ENCODE measurements around the gene CHMP6. TPM values are rescaled to one million over a fixed set of nuclear protein-coding genes. Genes with fewer than 3 reads are reported as not detected.
"Not testable (repeated sequence)": the region's sequence is repeated elsewhere in the genome, so short reads cannot be mapped to it uniquely, and the experiment has no call there.

Gene CHMP6
- total RNA-seq, 1 experiment from 2014 or later = 9.7 TPM

GRCh38 chr17:81029859-81030258 lies 38.2 kb downstream of the CHMP6 start:
- no peak for DNase-seq (ENCODE audit: low spot score)

GRCh38 chr17:81030312-81030711 lies 38.7 kb downstream of the CHMP6 start:
- not testable (repeated sequence) for DNase-seq (ENCODE audit: low spot score)

- DNase-seq (ENCODE audit: low spot score) = peak; percentile 87
Measured at GRCh38 chr17:81030741-81031565, 39.3 kb downstream of the CHMP6 start.

GRCh38 chr17:81031566-81032550 lies 40.2 kb downstream of the CHMP6 start:
- peak; percentile 62 for DNase-seq (ENCODE audit: low spot score)

DNA sequence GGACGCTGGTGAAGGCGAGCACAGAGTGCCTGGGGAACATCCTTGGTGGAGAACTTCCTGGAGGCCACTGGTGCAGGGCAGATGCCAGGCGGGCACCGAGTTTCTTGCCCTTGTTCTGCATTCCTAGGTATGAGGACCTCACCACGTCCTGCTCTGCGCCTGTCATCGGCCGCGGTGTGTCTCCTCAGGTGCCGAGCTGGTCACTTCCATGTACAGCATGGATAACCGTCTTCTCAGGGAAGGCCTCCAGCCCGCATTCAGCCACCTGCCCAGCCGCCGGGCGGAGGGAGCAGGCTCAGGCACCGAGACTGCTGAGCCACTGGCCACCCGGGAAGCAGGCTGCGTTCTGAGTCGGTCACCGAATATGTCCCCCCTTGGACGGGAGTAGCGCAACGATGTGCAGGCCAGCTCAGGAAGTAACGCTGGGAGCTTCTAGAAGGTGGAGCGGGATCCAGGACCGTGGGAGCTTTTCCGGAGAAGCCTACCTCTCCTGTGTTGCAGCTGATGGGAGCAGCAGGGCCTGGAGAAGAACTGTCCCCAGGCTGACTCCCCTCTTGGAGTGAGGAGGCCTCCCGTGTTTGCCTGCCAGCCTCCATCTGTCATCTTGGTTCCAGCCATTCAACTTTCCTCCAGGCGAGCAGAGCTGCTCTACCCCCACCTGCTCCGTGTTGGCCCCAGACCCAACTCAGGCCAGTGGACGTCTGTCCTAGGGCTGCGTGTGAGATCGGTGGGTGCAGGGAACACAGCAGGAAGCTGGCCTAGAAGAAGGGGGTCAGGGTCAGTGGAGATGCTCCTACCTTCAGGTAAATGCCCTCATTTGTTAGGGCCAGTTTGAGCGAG lies 41.2 kb downstream of the CHMP6 start:
- DNase-seq (ENCODE audit: low spot score) = no peak

- peak; percentile 31 for DNase-seq (ENCODE audit: low spot score)
Measured at GRCh38 chr17:81033535-81034167, 42.0 kb downstream of the CHMP6 start.

DNA sequence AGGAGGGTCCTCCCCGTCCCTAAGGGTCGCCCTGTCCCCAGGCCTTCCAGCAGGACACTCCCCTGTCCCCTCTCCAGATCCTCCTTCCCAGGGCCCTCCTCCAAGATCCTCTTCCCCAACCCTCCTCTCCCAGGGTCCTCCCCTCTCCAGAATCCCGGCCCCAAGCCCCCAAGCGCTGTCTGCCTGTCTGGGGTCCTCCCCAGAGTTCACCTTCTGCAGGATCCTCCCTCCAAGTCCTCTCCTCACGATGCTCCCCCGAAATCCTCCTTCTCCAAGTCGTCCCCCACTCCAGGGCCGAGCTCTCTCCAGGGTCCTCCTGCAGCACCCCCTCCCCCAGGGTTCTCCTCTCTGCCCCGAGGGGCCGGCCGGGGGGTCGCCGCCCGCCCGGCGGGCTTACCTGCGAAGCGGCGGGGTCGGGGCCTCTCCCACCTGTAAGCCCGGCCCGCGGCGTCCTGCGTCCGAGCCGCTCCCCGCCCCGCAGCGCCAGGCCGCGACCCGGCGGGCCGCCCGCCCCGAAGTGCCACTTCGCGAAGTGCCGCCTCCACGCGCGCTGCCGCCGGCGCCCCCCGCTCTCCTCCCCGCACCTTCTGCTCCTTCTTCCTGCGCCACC lies 42.6 kb downstream of the CHMP6 start:
- DNase-seq (ENCODE audit: low spot score) = peak; percentile 34

DNA sequence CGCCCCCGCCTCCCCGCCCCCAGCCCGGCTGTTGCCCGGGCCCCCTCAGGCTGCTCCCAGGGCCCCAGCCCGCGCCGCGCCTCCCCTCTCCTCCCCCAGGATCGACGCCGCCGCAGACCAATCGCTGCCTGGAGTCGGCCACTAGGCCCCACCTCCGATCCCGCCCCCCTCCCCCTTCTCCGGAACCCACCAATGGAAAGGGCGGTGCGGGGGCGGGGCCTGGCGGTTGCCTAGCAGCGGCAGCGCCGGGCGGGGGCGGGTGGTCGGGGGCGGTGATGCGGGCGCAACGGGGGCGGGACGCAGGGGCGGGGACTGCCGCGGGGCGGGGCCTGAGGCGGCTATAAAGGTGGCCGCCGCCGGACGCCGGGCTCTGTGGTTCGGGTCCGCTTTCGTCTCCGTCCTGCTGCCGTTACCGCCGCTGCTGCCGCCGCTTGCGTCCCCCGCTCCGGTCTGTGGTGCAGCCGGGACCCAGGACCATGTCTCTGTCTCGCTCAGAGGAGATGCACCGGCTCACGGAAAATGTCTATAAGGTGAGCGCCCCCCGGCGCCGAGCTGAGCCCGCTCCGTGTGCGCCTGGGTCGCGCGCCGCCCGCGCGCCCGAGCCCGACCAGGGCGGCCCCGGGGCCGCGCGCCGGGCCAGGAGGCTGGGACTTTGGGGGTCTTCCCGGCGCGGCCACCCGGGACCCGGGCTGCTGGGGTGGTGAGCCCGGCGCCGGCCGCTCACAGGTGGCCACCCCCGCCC lies 43.3 kb downstream of the CHMP6 start, which contains the start of gene BAIAP2:
BAIAP2 (plus strand) TSS at position 373 of the 742 bp plus-strand sequence; CDS start at position 477, 104 bp downstream.
- peak; percentile 92 for DNase-seq (ENCODE audit: low spot score)

DNA sequence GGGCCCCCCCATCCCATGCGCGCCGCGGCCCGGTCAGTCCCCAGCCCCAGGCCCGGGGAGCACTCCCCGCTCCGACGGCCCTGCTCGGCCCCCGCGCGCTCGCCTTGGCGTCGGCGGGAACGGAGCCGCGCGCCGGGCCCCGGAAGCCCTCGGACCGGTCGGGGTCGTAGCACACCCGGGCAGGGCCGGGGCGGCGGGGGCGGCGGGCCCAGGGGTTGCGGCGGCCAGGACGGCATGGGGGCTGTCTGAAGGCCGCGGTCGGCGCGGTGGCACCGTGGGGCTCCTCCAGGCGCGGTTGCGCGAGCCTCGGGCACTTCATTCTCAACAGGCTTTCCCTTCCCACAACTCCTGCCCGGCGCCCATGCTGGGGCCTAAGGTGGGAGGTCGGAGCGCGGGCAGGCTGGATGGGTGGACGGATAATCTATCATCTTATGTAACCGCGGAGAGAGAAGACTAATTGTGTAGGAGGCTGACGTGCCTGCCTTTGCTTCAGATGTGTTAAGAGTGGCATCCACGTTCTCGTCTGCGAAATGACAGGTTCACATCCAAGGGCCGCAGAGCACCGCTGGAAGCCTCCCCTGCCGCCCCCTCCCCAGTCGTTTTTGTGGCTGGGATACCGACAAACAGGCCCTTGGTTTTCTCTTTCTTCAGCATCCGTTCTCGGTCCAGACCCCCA lies 44.0 kb downstream of the CHMP6 start:
- peak; percentile 44 for DNase-seq (ENCODE audit: low spot score)

DNA sequence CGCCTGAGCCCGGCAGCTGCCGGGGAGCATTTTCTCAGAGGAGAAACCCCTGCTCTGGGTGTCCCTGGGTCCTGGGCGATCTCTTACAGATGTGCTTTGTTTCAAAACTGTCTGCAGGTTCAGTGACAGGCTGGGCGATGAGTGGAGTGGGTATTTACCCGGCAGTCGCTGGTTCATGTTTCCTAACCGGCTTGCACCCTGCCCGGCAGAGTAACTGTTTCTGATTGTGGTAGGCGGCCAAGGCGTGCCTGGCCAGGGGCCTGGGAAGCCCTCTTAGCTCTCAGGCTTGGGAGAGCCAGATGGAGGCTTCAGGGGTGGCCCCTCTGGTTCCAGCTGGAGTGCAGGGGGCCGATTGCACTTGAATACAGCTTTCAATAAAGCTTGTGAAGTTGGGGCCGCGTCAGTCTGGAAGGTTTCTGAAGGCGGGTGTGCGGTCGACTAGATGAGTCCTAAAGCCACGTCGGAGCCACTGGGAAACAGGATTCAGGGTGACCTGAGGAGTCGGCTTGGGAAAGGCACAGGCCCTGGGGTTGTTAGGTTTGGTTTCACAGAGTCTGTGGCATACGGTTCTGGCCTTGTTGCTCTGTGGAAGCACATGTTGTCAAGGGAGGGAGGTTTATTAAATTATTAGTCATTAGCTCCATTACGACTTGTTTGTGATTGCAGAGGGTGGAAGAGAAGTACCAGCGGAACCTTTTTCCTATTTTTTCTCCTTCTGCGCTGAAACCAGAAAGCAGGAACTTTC lies 44.7 kb downstream of the CHMP6 start:
- peak; percentile 69 for DNase-seq (ENCODE audit: low spot score)

DNA sequence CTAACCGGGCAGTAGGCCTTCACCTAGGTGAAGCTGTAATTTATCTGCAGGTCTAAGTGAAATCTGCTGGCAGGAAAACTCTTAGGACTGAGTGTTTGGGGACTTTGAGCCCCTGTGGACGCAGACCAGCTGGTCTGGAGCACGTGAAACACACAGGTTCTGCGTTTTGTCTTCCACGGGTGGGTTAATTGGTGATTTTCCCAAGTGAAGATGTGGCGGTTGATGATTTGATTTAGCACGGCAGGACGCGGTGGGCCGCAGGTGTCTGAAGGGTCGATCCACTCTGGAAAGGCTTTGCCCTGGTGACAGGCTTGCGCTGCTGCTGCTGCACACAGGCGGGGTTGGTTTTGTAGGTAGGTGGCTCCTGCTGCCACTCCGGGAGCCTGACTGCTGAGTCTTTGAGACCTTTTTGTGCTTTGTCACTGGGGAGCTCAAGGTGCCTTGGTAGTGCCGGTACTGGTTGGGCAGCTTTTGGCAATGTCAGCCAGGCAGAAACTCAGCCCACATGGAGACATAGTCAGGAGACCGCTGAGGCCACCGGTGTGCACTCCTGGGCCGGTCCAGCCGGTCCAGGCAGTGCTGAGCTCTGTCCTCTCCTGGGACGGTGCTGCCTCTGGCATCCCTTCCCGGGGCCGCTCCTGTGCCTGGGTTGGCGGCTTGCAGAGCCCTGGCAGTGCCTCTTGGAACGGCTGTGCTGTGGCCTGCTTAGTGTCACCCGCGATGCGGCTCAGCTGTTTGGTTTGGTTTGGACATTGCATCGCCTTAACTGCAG lies 45.6 kb downstream of the CHMP6 start:
- DNase-seq (ENCODE audit: low spot score) = peak; percentile 90

DNA sequence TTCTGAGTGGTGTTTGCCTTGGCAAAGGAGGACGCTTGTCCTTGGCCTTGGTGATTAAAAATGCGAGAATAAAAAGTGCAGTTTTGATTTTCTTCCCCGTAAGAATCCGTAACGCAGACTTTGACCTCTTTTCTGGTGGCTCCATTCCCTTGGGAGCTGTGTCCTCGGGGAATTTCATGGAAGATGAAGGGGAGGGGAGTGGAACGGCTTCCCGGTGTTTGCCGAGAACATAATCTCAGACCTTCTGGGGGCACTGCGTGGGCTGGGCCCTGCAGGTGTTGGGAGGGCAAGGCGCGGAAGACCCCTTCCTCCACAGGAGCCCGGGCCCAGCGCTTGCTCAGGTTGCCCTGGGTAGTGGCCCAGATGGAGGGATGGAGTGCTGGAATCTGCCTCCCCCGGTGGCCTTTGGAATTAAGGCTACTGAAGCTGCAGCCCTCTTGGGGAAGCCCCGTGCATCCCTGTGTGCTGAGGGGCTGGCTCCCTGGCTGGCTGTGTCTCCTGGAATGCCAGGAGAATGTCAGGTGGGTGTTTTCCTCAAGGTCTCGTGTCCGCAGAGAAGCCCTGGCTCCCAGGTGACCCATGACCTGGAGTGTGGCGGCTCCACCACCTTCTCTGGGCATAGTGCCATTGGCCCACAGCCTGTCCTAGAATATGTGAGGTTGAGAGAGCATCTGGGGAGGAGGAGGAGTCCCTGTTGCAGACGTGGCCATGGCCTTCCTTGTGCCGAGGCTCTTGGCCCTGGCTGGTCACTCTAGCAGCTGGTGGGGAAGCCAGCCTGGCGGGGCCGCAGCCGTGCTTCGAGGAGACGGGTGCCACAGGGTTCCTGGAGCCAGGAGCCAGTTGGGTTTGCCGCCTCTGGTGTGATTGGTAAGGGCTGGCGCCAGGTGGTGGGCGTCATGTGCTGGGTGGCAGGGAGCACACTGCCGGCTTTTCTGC lies 46.4 kb downstream of the CHMP6 start:
- peak; percentile 64 for DNase-seq (ENCODE audit: low spot score)

- DNase-seq (ENCODE audit: low spot score) = no peak
Measured at GRCh38 chr17:81039096-81039495, 47.5 kb downstream of the CHMP6 start.

- DNase-seq (ENCODE audit: low spot score) = no peak
Measured at GRCh38 chr17:81039854-81040758, 48.5 kb downstream of the CHMP6 start.

DNA sequence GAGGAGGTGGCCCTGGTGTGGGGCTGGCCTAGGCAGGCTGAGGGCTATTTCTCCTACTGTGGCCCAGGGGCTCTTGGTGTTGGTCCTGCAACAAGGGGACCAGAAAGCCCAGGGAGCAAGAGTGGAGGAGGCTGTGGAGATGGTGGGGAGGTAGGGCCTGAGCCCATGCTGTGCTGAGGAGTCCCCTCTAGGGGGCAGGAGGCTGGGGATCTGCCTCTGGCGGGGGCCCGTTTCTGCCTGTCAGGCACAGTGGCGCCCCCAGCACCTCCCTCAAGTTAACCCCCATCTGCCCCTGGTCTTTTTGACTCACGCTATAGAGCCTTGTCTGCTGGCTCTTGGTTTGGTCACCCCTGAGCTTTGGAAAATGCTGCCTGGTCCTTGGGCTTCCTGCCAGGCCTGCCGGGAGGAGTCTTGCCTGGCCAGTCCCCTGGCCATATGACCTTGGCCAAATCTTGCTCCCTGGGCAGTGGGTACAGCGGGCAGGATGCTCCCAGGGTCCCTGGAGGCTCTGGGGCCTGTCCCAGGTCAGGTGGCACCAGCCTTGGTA lies 49.2 kb downstream of the CHMP6 start:
- no peak for DNase-seq (ENCODE audit: low spot score)

All from HT-29 (cell line).